Activated CD4-positive, alpha-beta memory T cell treated with anti-CD3 and anti-CD28 coated beads, Interleukin-2, amount 10 ng/mL, durations not matched to agents 7 days and 5 days (primary cell): ENCODE measurements around the gene ISM1. TPM values are rescaled to one million over a fixed set of nuclear protein-coding genes. Genes with fewer than 3 reads are reported as not detected.

Experiments
- CTCF ChIA-PET: fragments of 350-600 bp; sonication (Branson Sonifier 250); formaldehyde crosslinking; loops from one replicate; lab custom pipeline; 2021; ENCODE audit warnings: antibody characterized with exemption, inconsistent platforms; lab: Charles Lee
- POLR2A ChIA-PET: fragments of 350-600 bp; sonication (Branson Sonifier 250); formaldehyde crosslinking; loops from one replicate; lab custom pipeline; 2021; ENCODE audit warnings: antibody characterized with exemption; lab: Charles Lee
- DNase-seq: peaks from one replicate; pipeline ENCODE4 v3.0.0-alpha.2; 2020
- H3K27ac Mint-ChIP-seq: one replicate; pipeline ENCODE4 v1.8.0; 2021; ENCODE audit warnings: mild to moderate bottlenecking, mixed read lengths
- H3K27me3 Mint-ChIP-seq: one replicate; pipeline ENCODE4 v1.8.0; 2021; ENCODE audit warnings: mixed read lengths
- H3K36me3 Mint-ChIP-seq: one replicate; pipeline ENCODE4 v1.8.0; 2021; ENCODE audit warnings: low read depth, mixed read lengths
- H3K4me1 Mint-ChIP-seq: one replicate; pipeline ENCODE4 v1.8.0; 2021; ENCODE audit warnings: mixed read lengths
- H3K4me3 Mint-ChIP-seq: one replicate; pipeline ENCODE4 v1.8.0; 2021; ENCODE audit warnings: mild to moderate bottlenecking, mixed read lengths
- H3K9me3 Mint-ChIP-seq: one replicate; pipeline ENCODE4 v1.8.0; 2021; ENCODE audit warnings: mixed read lengths
- total RNA-seq, 2 experiments: library from RNA; stranded (reverse); gene quantifications; one replicate each; pipeline ENCODE4 v1.2.3, GENCODE V29; 2021

Gene ISM1
- total RNA-seq, 2 experiments from 2014 or later, result not detected

GRCh38 chr20:13284830-13285229 lies 63.8 kb downstream of the ISM1 start:
- H3K4me1 Mint-ChIP-seq, result no peaks in the 10 kb centered on the region
- ChIA-PET POLR2A (no interaction called here), CTCF (no interaction called here)

GRCh38 chr20:13285408-13285807 lies 64.3 kb downstream of the ISM1 start:
- no peak overlapping the region for H3K4me3 Mint-ChIP-seq
- ChIA-PET POLR2A (no interaction called here), CTCF (no interaction called here)
- DNase-seq, result no peak
- H3K27me3 Mint-ChIP-seq, result no peaks in the 10 kb centered on the region
- no peaks in the 10 kb centered on the region for H3K9me3 Mint-ChIP-seq
- no peaks in the 10 kb centered on the region for H3K4me1 Mint-ChIP-seq
- no peak overlapping the region for H3K27ac Mint-ChIP-seq
- no peaks in the 10 kb centered on the region for H3K36me3 Mint-ChIP-seq

More at GRCh38 chr20:13284830-13285229, 63.8 kb downstream of the ISM1 start:
- no peak overlapping the region for H3K4me3 Mint-ChIP-seq
- H3K27ac Mint-ChIP-seq, result no peak overlapping the region
- no peaks in the 10 kb centered on the region for H3K36me3 Mint-ChIP-seq
- no peaks in the 10 kb centered on the region for H3K27me3 Mint-ChIP-seq
- H3K9me3 Mint-ChIP-seq, result no peaks in the 10 kb centered on the region
- DNase-seq, result no peak

GRCh38 chr20:13286052-13286451 lies 65.0 kb downstream of the ISM1 start:
- H3K27me3 Mint-ChIP-seq, result no peaks in the 10 kb centered on the region
- DNase-seq, result no peak
- H3K27ac Mint-ChIP-seq, result no peak overlapping the region
- CTCF ChIA-PET, result no interaction called here
- no peaks in the 10 kb centered on the region for H3K4me1 Mint-ChIP-seq
- POLR2A ChIA-PET, result no interaction called here
- H3K4me3 Mint-ChIP-seq, result no peak overlapping the region
- no peaks in the 10 kb centered on the region for H3K9me3 Mint-ChIP-seq
- H3K36me3 Mint-ChIP-seq, result no peaks in the 10 kb centered on the region

GRCh38 chr20:13286607-13287006 lies 65.5 kb downstream of the ISM1 start:
- Mint-ChIP-seq H3K36me3 (no peaks in the 10 kb centered on the region), H3K9me3 (no peaks in the 10 kb centered on the region), H3K27ac (no peak overlapping the region), H3K4me1 (no peaks in the 10 kb centered on the region), H3K4me3 (no peak overlapping the region), H3K27me3 (no peaks in the 10 kb centered on the region)
- no peak for DNase-seq
- ChIA-PET CTCF (no interaction called here), POLR2A (no interaction called here)

- H3K4me1 Mint-ChIP-seq, result no peaks in the 10 kb centered on the region
- no peaks in the 10 kb centered on the region for H3K9me3 Mint-ChIP-seq
- H3K27me3 Mint-ChIP-seq, result no peaks in the 10 kb centered on the region
- no peak for DNase-seq
- H3K36me3 Mint-ChIP-seq, result no peaks in the 10 kb centered on the region
- H3K27ac Mint-ChIP-seq, result no peak overlapping the region
- ChIA-PET POLR2A (no interaction called here), CTCF (no interaction called here)
- H3K4me3 Mint-ChIP-seq, result no peak overlapping the region
Observed at GRCh38 chr20:13288357-13288756, 67.3 kb downstream of the ISM1 start.

GRCh38 chr20:13289031-13289430 lies 68.0 kb downstream of the ISM1 start:
- POLR2A ChIA-PET, result no interaction called here
- H3K27me3 Mint-ChIP-seq, result no peaks in the 10 kb centered on the region
- no peak overlapping the region for H3K27ac Mint-ChIP-seq

GRCh38 chr20:13290724-13291123 lies 69.7 kb downstream of the ISM1 start:
- no peaks in the 10 kb centered on the region for H3K9me3 Mint-ChIP-seq
- DNase-seq, result no peak
- CTCF ChIA-PET, result interaction anchor here (1.0 kb wide), 1 partner anchor 12 kb away, joined by 3 read pairs; no protein-coding TSS in a partner anchor
- H3K27me3 Mint-ChIP-seq, result no peaks in the 10 kb centered on the region
- H3K36me3 Mint-ChIP-seq, result no peaks in the 10 kb centered on the region
- H3K27ac Mint-ChIP-seq, result no peak overlapping the region
- no peaks in the 10 kb centered on the region for H3K4me1 Mint-ChIP-seq
- POLR2A ChIA-PET, result no interaction called here
- no peak overlapping the region for H3K4me3 Mint-ChIP-seq

More at GRCh38 chr20:13289031-13289430, 68.0 kb downstream of the ISM1 start:
- Mint-ChIP-seq H3K4me1 (no peaks in the 10 kb centered on the region), H3K4me3 (no peak overlapping the region), H3K36me3 (no peaks in the 10 kb centered on the region), H3K9me3 (no peaks in the 10 kb centered on the region)
- no peak for DNase-seq
- CTCF ChIA-PET, result no interaction called here

- no peaks in the 10 kb centered on the region for H3K27me3 Mint-ChIP-seq
- POLR2A ChIA-PET, result no interaction called here
- H3K36me3 Mint-ChIP-seq, result no peaks in the 10 kb centered on the region
- CTCF ChIA-PET, result interaction anchor here (1.0 kb wide), 1 partner anchor 12 kb away, joined by 3 read pairs; no protein-coding TSS in a partner anchor
- no peak overlapping the region for H3K27ac Mint-ChIP-seq
- no peak overlapping the region for H3K4me3 Mint-ChIP-seq
- no peaks in the 10 kb centered on the region for H3K9me3 Mint-ChIP-seq
- DNase-seq, result no peak
- no peaks in the 10 kb centered on the region for H3K4me1 Mint-ChIP-seq
Observed at GRCh38 chr20:13291157-13291556, 70.1 kb downstream of the ISM1 start.

GRCh38 chr20:13292201-13292885 lies 71.3 kb downstream of the ISM1 start:
- no peak overlapping the region for H3K27ac Mint-ChIP-seq
- no peak for DNase-seq
- H3K36me3 Mint-ChIP-seq, result no peaks in the 10 kb centered on the region
- ChIA-PET CTCF (no interaction called here), POLR2A (no interaction called here)
- no peaks in the 10 kb centered on the region for H3K4me1 Mint-ChIP-seq
- H3K4me3 Mint-ChIP-seq, result no peak overlapping the region
- H3K9me3 Mint-ChIP-seq, result no peaks in the 10 kb centered on the region
- no peaks in the 10 kb centered on the region for H3K27me3 Mint-ChIP-seq

GRCh38 chr20:13294522-13294921 lies 73.4 kb downstream of the ISM1 start:
- Mint-ChIP-seq H3K9me3 (no peaks in the 10 kb centered on the region), H3K27me3 (no peaks in the 10 kb centered on the region), H3K27ac (no peak overlapping the region), H3K36me3 (no peaks in the 10 kb centered on the region), H3K4me3 (no peak overlapping the region), H3K4me1 (no peaks in the 10 kb centered on the region)
- ChIA-PET POLR2A (no interaction called here), CTCF (no interaction called here)
- no peak for DNase-seq

- no peaks in the 10 kb centered on the region for H3K9me3 Mint-ChIP-seq
- CTCF ChIA-PET, result no interaction called here
Observed at GRCh38 chr20:13295637-13296036, 74.6 kb downstream of the ISM1 start.

GRCh38 chr20:13296070-13296469 lies 75.0 kb downstream of the ISM1 start:
- ChIA-PET CTCF (no interaction called here), POLR2A (no interaction called here)
- Mint-ChIP-seq H3K4me1 (no peaks in the 10 kb centered on the region), H3K36me3 (no peaks in the 10 kb centered on the region), H3K27ac (no peak overlapping the region), H3K9me3 (no peaks in the 10 kb centered on the region), H3K4me3 (no peak overlapping the region), H3K27me3 (no peaks in the 10 kb centered on the region)
- no peak for DNase-seq

More at GRCh38 chr20:13295637-13296036, 74.6 kb downstream of the ISM1 start:
- Mint-ChIP-seq H3K4me3 (no peak overlapping the region), H3K36me3 (no peaks in the 10 kb centered on the region), H3K4me1 (no peaks in the 10 kb centered on the region), H3K27me3 (no peaks in the 10 kb centered on the region), H3K27ac (no peak overlapping the region)
- POLR2A ChIA-PET, result no interaction called here
- DNase-seq, result no peak

- CTCF ChIA-PET, result interaction anchor here (1.2 kb wide), 1 partner anchor 177 kb away, joined by 3 read pairs; no protein-coding TSS in a partner anchor
- no peak overlapping the region for H3K4me3 Mint-ChIP-seq
- H3K9me3 Mint-ChIP-seq, result no peaks in the 10 kb centered on the region
- no peaks in the 10 kb centered on the region for H3K36me3 Mint-ChIP-seq
- POLR2A ChIA-PET, result no interaction called here
- H3K27me3 Mint-ChIP-seq, result no peaks in the 10 kb centered on the region
- no peak overlapping the region for H3K27ac Mint-ChIP-seq
- H3K4me1 Mint-ChIP-seq, result no peaks in the 10 kb centered on the region
- no peak for DNase-seq
Observed at GRCh38 chr20:13297147-13297899, 76.2 kb downstream of the ISM1 start.
